K562 (cell line): ENCODE results near the gene DNAJB1. TPM values are rescaled to one million over a fixed set of nuclear protein-coding genes. Genes with fewer than 3 reads are reported as not detected.
A peak's percentile ranks its signal among the peaks of the same experiment; 100 is the strongest.

Experiments used
- ATAC-seq: fragments of 200-7000 bp; cut with Tn5 transposase; 3 replicates; pipeline ENCODE4 v1.9.1; 2020; ENCODE audit warnings: moderate library complexity
- BruUV-seq: library from RNA; stranded (reverse); fragments of 400-500 nt; replicated peaks from 2 replicates; lab custom pipeline; 2021; lab: Mats Ljungman, UMichigan
- CTCF ChIA-PET: fragments of 300-600 bp; formaldehyde crosslinking; extraction: SDS; loops from one replicate; lab custom pipeline; 2021; ENCODE audit warnings: low intra/inter-chr PET ratio; lab: Yijun Ruan, JAX
- POLR2A ChIA-PET: fragments of 300-600, 350-650 bp; sonication (Branson Sonifier 250); formaldehyde crosslinking; extraction: SDS; loops from one replicate; lab custom pipeline; 2021; ENCODE audit warnings: antibody characterized with exemption, inconsistent platforms; lab: Yijun Ruan, JAX
- DNase-seq, 4 experiments: peaks; one replicate each; pipeline versions ENCODE4 v3.0.0 to v3.0.0-alpha.2; 2011 to 2018; ENCODE audit warnings: low spot score in 3 of 4, mixed read lengths in 3 of 4; ENCODE audit errors: extremely low read depth in 1 of 4
- FAIRE-seq: peaks from 2 replicates; lab custom pipeline; 2011; peaks lifted over from hg19 to GRCh38; lab: Jason Lieb, UNC
- H2AFZ ChIP-seq: 2 replicates; pipeline ENCODE4 v1.6.0; 2011; ENCODE audit warnings: low read depth, low read length, control low read depth, inconsistent platforms
- H3K27ac ChIP-seq: fragments of 200-600 bp; 3 replicates; pipeline ENCODE4 v1.8.0; 2011; ENCODE audit warnings: low read depth, mild to moderate bottlenecking, control low read depth, inconsistent platforms, low read length, moderate library complexity, mixed read lengths; ENCODE audit errors: extremely low read depth
- H3K27me3 ChIP-seq, 2 experiments: fragments of 300-600 bp in 1 of 2; 2 replicates in 1 of 2; 3 replicates in 1 of 2; pipeline versions ENCODE4 v1.6.0 to v1.8.0; 2011; ENCODE audit warnings: inconsistent platforms in 2 of 2, low read length in 2 of 2, mild to moderate bottlenecking in 1 of 2, mixed read lengths in 1 of 2, moderate library complexity in 1 of 2; ENCODE audit not compliant: control insufficient read depth in 2 of 2, insufficient read depth in 2 of 2
- H3K36me3 ChIP-seq: fragments of 300-600 bp; 3 replicates; pipeline ENCODE4 v1.8.0; 2011; ENCODE audit warnings: mild to moderate bottlenecking, low read length, inconsistent platforms; ENCODE audit not compliant: control insufficient read depth, insufficient read depth
- H3K4me1 ChIP-seq, 2 experiments: fragments of 200-600 bp in 1 of 2; replicated peaks in 1 of 2; 2 replicates in 1 of 2; 3 replicates in 1 of 2; pipeline versions ENCODE4 v1.5.1 to v1.8.0; 2011; ENCODE audit warnings: inconsistent platforms in 2 of 2, low read length in 2 of 2, mild to moderate bottlenecking in 1 of 2, mixed read lengths in 1 of 2, moderate library complexity in 1 of 2; ENCODE audit not compliant: control insufficient read depth in 2 of 2, insufficient read depth in 2 of 2
- H3K4me2 ChIP-seq: 2 replicates; pipeline ENCODE4 v1.6.1; 2011; ENCODE audit warnings: low read length, control low read depth, inconsistent platforms, mixed read lengths; ENCODE audit not compliant: insufficient read depth
- H3K4me3 ChIP-seq: fragments of 200-600 bp; sonication (generic), shearing (Covaris generic); 2 replicates; pipeline ENCODE4 v1.5.1; 2016; ENCODE audit warnings: control low read depth, inconsistent platforms
- H3K79me2 ChIP-seq: fragments of 200-600 bp; 3 replicates; pipeline ENCODE4 v1.8.0; 2011; ENCODE audit warnings: low read length, inconsistent platforms; ENCODE audit not compliant: control insufficient read depth, insufficient read depth
- H3K9ac ChIP-seq, 2 experiments: 2 replicates each; pipeline versions ENCODE4 v1.6.0 to v1.6.1; 2011; ENCODE audit warnings: low read depth in 2 of 2, low read length in 2 of 2, control low read depth in 1 of 2, inconsistent platforms in 1 of 2, mild to moderate bottlenecking in 1 of 2, mixed read lengths in 1 of 2; ENCODE audit not compliant: insufficient read depth in 1 of 2
- H3K9me1 ChIP-seq: one replicate; pipeline ENCODE4 v1.6.0; 2011; ENCODE audit warnings: inconsistent platforms, mild to moderate bottlenecking, low read length, moderate library complexity; ENCODE audit not compliant: control insufficient read depth, insufficient read depth
- H3K9me3 ChIP-seq: replicated peaks from 2 replicates; pipeline ENCODE4 v1.5.1; 2011; ENCODE audit warnings: low read depth, low read length, inconsistent platforms; ENCODE audit not compliant: control insufficient read depth, insufficient read depth
- H4K20me1 ChIP-seq: replicated peaks from 2 replicates; pipeline ENCODE4 v1.6.1; 2011; ENCODE audit warnings: low read length, inconsistent platforms, mixed read lengths; ENCODE audit not compliant: control insufficient read depth, insufficient read depth
- EZH2 ChIP-seq: IDR thresholded peaks from 2 replicates; pipeline ENCODE4 v1.6.1; 2012; ENCODE audit warnings: low read depth, mild to moderate bottlenecking, inconsistent platforms, low read length, borderline replicate concordance
- GATAD2A ChIP-seq: fragments of 450-650 bp; IDR thresholded peaks from 2 replicates; pipeline ENCODE4 v1.6.1; 2017
- NCOR1 ChIP-seq: fragments of 450-650 bp; IDR thresholded peaks from 2 replicates; pipeline ENCODE4 v1.6.1; 2016; ENCODE audit warnings: mild to moderate bottlenecking, moderate library complexity
- RBFOX2 ChIP-seq: fragments of 200-400 bp; formaldehyde crosslinking; IDR thresholded peaks from 2 replicates; pipeline ENCODE4 v1.6.1; 2017; ENCODE audit warnings: low read depth, mild to moderate bottlenecking, low read length, moderate library complexity
- TSC22D4 ChIP-seq: fragments of 450-650 bp; IDR thresholded peaks from 2 replicates; pipeline ENCODE4 v1.6.1; 2016; ENCODE audit warnings: missing genetic modification characterization, missing biosample characterization, control low read depth
- ZNF282 ChIP-seq: sonication (generic); formaldehyde crosslinking; IDR thresholded peaks from 2 replicates; pipeline ENCODE4 v1.8.1; 2023; ENCODE audit warnings: missing genetic modification reagents
- ZNF778 ChIP-seq: fragments of 450-650 bp; formaldehyde crosslinking; IDR thresholded peaks from 2 replicates; pipeline ENCODE4 v1.4.0; 2020; ENCODE audit warnings: mild to moderate bottlenecking, moderate library complexity
- WGBS: fragments of 100-300 bp; shearing (Covaris generic); methylation state at CpG from one replicate; pipeline ENCODE4 v1.1.6; 2016; ENCODE audit warnings: low coverage, mixed read lengths; ENCODE audit not compliant: insufficient coverage; ENCODE audit errors: missing lambda C conversion rate; 5-methylcytosine and 5-hydroxymethylcytosine counted together
- in situ Hi-C: fragments of 300-500 bp; cut with MboI; formaldehyde crosslinking; loops from 4 replicates; pipeline ENCODE4 v1.15.0; 2018; ENCODE audit warnings: inconsistent platforms, mixed read lengths
- intact Hi-C: fragments of 100-400 bp; cut with micrococcal nuclease; formaldehyde crosslinking; loops from 2 replicates; pipeline ENCODE4 v1.14.2; 2022
- polyA plus RNA-seq, 8 experiments: library from polyadenylated mRNA; depleted of rRNA in 4 of 8; stranded (reverse) in 5 of 8; unstranded in 3 of 8; fragments of >200 nt; fragmentation: Nextera tagmentation in 2 of 8; fragmentation: Illumina TruSeq in 1 of 8; extraction: Ambion mirVana in 2 of 8; extraction: Trizol in 1 of 8; gene quantifications; 2 replicates each; pipeline versions ENCODE4 v1.2.1 to v1.2.3, GENCODE V29; 2011 to 2014; ENCODE audit warnings: inconsistent platforms in 1 of 8, missing spikeins in 1 of 8
- total RNA-seq, 7 experiments: library from RNA; depleted of rRNA in 6 of 7; stranded (reverse); fragments of >200 nt in 6 of 7; fragmentation: Illumina TruSeq in 2 of 7; extraction: Trizol in 2 of 7; gene quantifications; 2 replicates each; pipeline versions ENCODE4 v1.2.1 to v1.2.3, GENCODE V29; 2011 to 2021; ENCODE audit warnings: low replicate concordance in 1 of 7
- TF ChIP-seq, protein P1 (sequence below): sonication (generic); formaldehyde crosslinking; IDR thresholded peaks from 2 replicates; pipeline ENCODE4 v1.8.0; 2022; ENCODE audit warnings: missing genetic modification reagents, mild to moderate bottlenecking, moderate library complexity, borderline replicate concordance
- TF ChIP-seq, protein P2 (sequence below): sonication (generic); formaldehyde crosslinking; IDR thresholded peaks from 2 replicates; pipeline ENCODE4 v1.8.1; 2023; ENCODE audit warnings: mild to moderate bottlenecking, missing genetic modification reagents

Gene DNAJB1
- total and polyA plus RNA-seq, 9 of the 15 experiments (the other 6 are each of a cell fraction or from before 2014, with no cell fraction given): 13.2 to 113 (median 62.1) TPM

DNA sequence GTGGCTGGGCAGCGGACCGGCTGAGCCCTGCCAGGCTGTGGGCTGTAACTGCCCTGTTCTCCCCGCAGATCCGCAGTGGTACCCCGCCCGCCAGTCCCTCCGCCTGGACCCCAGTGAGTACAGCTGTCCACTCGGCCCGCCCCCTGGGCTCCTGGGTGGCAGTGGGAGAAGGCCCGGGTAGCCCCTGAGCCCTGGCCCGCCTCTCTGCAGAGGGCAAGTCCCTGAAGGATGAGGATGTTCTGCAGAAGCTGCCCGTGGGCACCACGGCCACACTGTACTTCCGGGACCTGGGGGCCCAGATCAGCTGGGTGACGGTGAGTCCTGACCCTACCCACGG lies 45.4 kb upstream of the DNAJB1 start:
- BruUV-seq: no TSS peak
- H3K36me3 ChIP-seq: peaks cover 46% of the 10 kb centered on the region; the same call in 2 of the 3 replicates
- H3K9me3 ChIP-seq: no peaks in the 10 kb centered on the region
- POLR2A ChIA-PET: interaction anchor here (0.9 kb wide), 1 partner anchor 49 kb away, joined by 3 read pairs; no protein-coding TSS in a partner anchor
- CTCF ChIA-PET: no interaction called here
- TF ChIP-seq, protein P1, sequence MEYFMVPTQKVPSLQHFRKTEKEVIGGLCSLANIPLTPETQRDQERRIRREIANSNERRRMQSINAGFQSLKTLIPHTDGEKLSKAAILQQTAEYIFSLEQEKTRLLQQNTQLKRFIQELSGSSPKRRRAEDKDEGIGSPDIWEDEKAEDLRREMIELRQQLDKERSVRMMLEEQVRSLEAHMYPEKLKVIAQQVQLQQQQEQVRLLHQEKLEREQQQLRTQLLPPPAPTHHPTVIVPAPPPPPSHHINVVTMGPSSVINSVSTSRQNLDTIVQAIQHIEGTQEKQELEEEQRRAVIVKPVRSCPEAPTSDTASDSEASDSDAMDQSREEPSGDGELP (CRISPR knock-in tag): 0 out of 2 replicates have a peak, but pooled peaks have one; percentile 25
- TF ChIP-seq, protein P2, sequence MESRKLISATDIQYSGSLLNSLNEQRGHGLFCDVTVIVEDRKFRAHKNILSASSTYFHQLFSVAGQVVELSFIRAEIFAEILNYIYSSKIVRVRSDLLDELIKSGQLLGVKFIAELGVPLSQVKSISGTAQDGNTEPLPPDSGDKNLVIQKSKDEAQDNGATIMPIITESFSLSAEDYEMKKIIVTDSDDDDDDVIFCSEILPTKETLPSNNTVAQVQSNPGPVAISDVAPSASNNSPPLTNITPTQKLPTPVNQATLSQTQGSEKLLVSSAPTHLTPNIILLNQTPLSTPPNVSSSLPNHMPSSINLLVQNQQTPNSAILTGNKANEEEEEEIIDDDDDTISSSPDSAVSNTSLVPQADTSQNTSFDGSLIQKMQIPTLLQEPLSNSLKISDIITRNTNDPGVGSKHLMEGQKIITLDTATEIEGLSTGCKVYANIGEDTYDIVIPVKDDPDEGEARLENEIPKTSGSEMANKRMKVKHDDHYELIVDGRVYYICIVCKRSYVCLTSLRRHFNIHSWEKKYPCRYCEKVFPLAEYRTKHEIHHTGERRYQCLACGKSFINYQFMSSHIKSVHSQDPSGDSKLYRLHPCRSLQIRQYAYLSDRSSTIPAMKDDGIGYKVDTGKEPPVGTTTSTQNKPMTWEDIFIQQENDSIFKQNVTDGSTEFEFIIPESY (CRISPR knock-in tag): no peak
- TF ChIP-seq GATAD2A (no peak), EZH2 (no peak), ZNF282 (no peak), RBFOX2 (0 out of 2 replicates have a peak, but pooled peaks have one; percentile 26), ZNF778 (no peak), TSC22D4 (tag) (no peak), NCOR1 (no peak)
- TF ChIP-seq, all 486 proteins: peak for 2
- 93% methylated on average over 9 of the region's 16 CpGs for WGBS
- Histone ChIP-seq H4K20me1 (peaks cover 13% of the 10 kb centered on the region; the same call in 1 of the 2 replicates), H3K27me3 (no peaks in the 10 kb centered on the region), H3K27ac (no peak overlapping the region), H3K4me2 (no peak overlapping the region; the same call in 1 of the 2 replicates), H3K9me1 (peaks cover 8% of the 10 kb centered on the region), H3K4me1 (peaks cover 12 to 85% of the 10 kb centered on the region in 2 experiments; a peak in 4 of 5 replicates), H3K4me3 (no peak overlapping the region), H3K79me2 (peaks cover 34% of the 10 kb centered on the region; the same call in 2 of the 3 replicates), H2AFZ (no peak overlapping the region), H3K9ac (peak overlapping the region in 1 of 2 experiments; percentile 65; a peak in 1 of 4 replicates)
- ATAC-seq (no peak), FAIRE-seq (no peak), DNase-seq (no peak)
- intact Hi-C loops: no loop called here
- in situ Hi-C loops: no loop called here
